Body of pancreas (tissue), 4 donors: Measurements from ENCODE around the gene SLC16A11. TPM values are rescaled to one million over a fixed set of nuclear protein-coding genes. Genes with fewer than 3 reads are reported as not detected.

Source experiments
- ATAC-seq: fragments of 150-250 bp; one replicate; pipeline ENCODE4 v1.9.1; 2016
- DNase-seq, 4 donors: peaks; one replicate each; pipeline ENCODE4 v3.0.0-alpha.2; 2019
- H3K27ac ChIP-seq, 4 donors: fragments of 200-600 bp; sonication (generic); 1 replicate in 3 of 4; 2 replicates in 1 of 4; pipeline versions ENCODE4 v1.5.1 to v1.6.1; 2016 to 2019; ENCODE audit warnings: mild to moderate bottlenecking in 1 of 4, mixed read lengths in 1 of 4, moderate library complexity in 1 of 4
- H3K27me3 ChIP-seq, 2 donors: fragments of 200-600 bp; sonication (generic); one replicate each; pipeline ENCODE4 v1.6.0; 2016; ENCODE audit warnings: mild to moderate bottlenecking in 1 of 2
- H3K36me3 ChIP-seq, 2 donors: fragments of 200-600 bp; sonication (generic); replicated peaks in 1 of 2; 2 replicates each; pipeline ENCODE4 v1.5.1; 2016; ENCODE audit warnings: low read depth in 2 of 2; ENCODE audit not compliant: insufficient read depth in 1 of 2
- H3K4me1 ChIP-seq: fragments of 200-600 bp; sonication (generic); one replicate; pipeline ENCODE4 v1.6.0; 2016
- H3K4me3 ChIP-seq, 2 donors: fragments of 200-600 bp; sonication (generic); 1 replicate in 1 of 2; 2 replicates in 1 of 2; pipeline ENCODE4 v1.5.1; 2016 to 2019
- H3K9me3 ChIP-seq, 3 donors: fragments of 200-600 bp; sonication (generic); 1 replicate in 2 of 3; 2 replicates in 1 of 3; pipeline ENCODE4 v1.5.1; 2016
- CTCF ChIP-seq, 7 experiments: fragments of 450-650 bp in 4 of 7; fragments of 200-600 bp in 3 of 7; sonication (generic) in 3 of 7; IDR thresholded peaks; one replicate each; pipeline ENCODE4 v1.5.1; 2016 to 2019; ENCODE audit warnings: antibody characterized with exemption in 7 of 7
- POLR2A ChIP-seq, 3 donors: fragments of 450-650 bp; IDR thresholded peaks; one replicate each; pipeline ENCODE4 v1.6.1; 2016; ENCODE audit warnings: antibody characterized with exemption in 3 of 3, mild to moderate bottlenecking in 2 of 3
- WGBS, 2 donors: methylation state at CpG; one replicate each; pipeline ENCODE4 v1.1.5; 2017; 5-methylcytosine and 5-hydroxymethylcytosine counted together
- intact Hi-C: fragments of 100-400 bp; cut with DNase I; formaldehyde crosslinking; loops from one replicate; pipeline ENCODE4 v1.15.1; 2023
- total RNA-seq, 2 donors: library from RNA; depleted of rRNA; stranded (reverse); fragments of >200 nt; gene quantifications; one replicate each; pipeline ENCODE4 v1.1.0, GENCODE V29; 2016

The SLC16A11 gene
- total RNA-seq, 2 donors from 2014 or later, result 4.2 to 10.9 TPM

- 7 to 16% methylated on average over 12 to 15 of the region's 16 CpGs for WGBS, 2 donors
- TF ChIP-seq POLR2A (IDR thresholded peaks at IDR 0.05) (peak in 1 of 3 donors; percentile 38), CTCF (IDR thresholded peaks at IDR 0.05) (no peak)
- DNase-seq (peak; percentile 71 to 75 (median 73)), ATAC-seq (peak; percentile 23)
- Histone ChIP-seq H3K36me3 (no peaks in the 10 kb centered on the region), H3K4me3 (peak overlapping the region; percentile 6 to 18), H3K27ac (peak overlapping the region; percentile 63 to 83 (median 75)), H3K9me3 (no peaks in the 10 kb centered on the region), H3K4me1 (peaks cover 39% of the 10 kb centered on the region), H3K27me3 (no peaks in the 10 kb centered on the region)
- intact Hi-C loops, result loop anchor here (10.0 kb wide), 1 partner anchor 175 kb away; no protein-coding TSS in a partner anchor
Observed at GRCh38 chr17:7019839-7020519, 23.9 kb downstream of the SLC16A11 start.

- Histone ChIP-seq H3K4me1 (peaks cover 39% of the 10 kb centered on the region), H3K36me3 (no peaks in the 10 kb centered on the region), H3K9me3 (no peaks in the 10 kb centered on the region), H3K27me3 (no peaks in the 10 kb centered on the region), H3K4me3 (peak overlapping the region in 1 of 2 donors; percentile 6), H3K27ac (peak overlapping the region; percentile 63 to 83 (median 75))
- DNase-seq (no peak), ATAC-seq (no peak)
- intact Hi-C loops, result no loop called here
- TF ChIP-seq CTCF (IDR thresholded peaks at IDR 0.05) (no peak), POLR2A (IDR thresholded peaks at IDR 0.05) (no peak)
- 37 to 52% methylated on average over 8 to 10 of the region's 10 CpGs for WGBS, 2 donors
Observed at GRCh38 chr17:7019367-7019766, 24.5 kb downstream of the SLC16A11 start.

GRCh38 chr17:7018331-7018964, 25.4 kb downstream of the SLC16A11 start:
- DNase-seq (peak in 2 of 4 donors; percentile 42 to 57), ATAC-seq (no peak)
- no peak for TF ChIP-seq POLR2A (IDR thresholded peaks at IDR 0.05)
- TF ChIP-seq CTCF (IDR thresholded peaks at IDR 0.05), result no peak
- no peaks in the 10 kb centered on the region for H3K27me3 ChIP-seq
- peak overlapping the region in 3 of 4 donors; percentile 31 to 79 (median 58) for H3K27ac ChIP-seq
- H3K9me3 ChIP-seq, result no peaks in the 10 kb centered on the region
- no peaks in the 10 kb centered on the region for H3K36me3 ChIP-seq
- intact Hi-C loops, result no loop called here
- WGBS, 2 donors, result 72 to 78% methylated on average over 10 of the region's 10 CpGs
- H3K4me1 ChIP-seq, result peaks cover 40% of the 10 kb centered on the region
- no peak overlapping the region for H3K4me3 ChIP-seq

- no peaks in the 10 kb centered on the region for H3K36me3 ChIP-seq
- TF ChIP-seq POLR2A (IDR thresholded peaks at IDR 0.05), result no peak
- no peak for TF ChIP-seq CTCF (IDR thresholded peaks at IDR 0.05)
- ATAC-seq, result no peak
- 82% methylated on average over 12 of the region's 12 CpGs for WGBS, 2 donors
- H3K4me3 ChIP-seq, result no peak overlapping the region
- no peak for DNase-seq
- H3K27ac ChIP-seq, result peak overlapping the region in 3 of 4 donors; percentile 6 to 79 (median 31)
- intact Hi-C loops, result no loop called here
- H3K27me3 ChIP-seq, result no peaks in the 10 kb centered on the region
- H3K4me1 ChIP-seq, result peaks cover 39% of the 10 kb centered on the region
- H3K9me3 ChIP-seq, result no peaks in the 10 kb centered on the region
Observed at GRCh38 chr17:7017827-7018200, 26.1 kb downstream of the SLC16A11 start.
